ENCODE data around the gene FERMT1.
"Not testable (repeated sequence)": the region's sequence is repeated elsewhere in the genome, so short reads cannot be mapped to it uniquely, and the experiment has no call there.

The FERMT1 gene

DNA sequence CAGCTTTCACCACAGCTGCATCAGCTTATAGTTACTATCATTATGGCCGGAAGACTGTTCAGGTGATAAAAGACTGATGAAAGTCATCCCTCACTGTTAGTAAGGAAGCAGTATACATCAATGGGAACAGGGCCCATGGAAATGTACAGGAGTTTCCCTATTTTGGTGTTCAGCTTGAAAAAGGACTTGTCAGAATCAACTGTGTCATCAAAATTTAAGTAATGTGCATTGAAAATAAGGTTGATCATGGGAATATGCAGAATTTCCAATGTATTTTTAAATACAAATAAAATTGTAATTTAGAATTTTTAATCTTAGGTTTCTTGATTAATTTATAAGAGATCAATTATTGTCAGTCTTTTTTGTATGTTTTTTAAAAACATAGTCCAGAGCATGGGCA is 85.7 kb downstream of the FERMT1 start:
- H3K27me3 ChIP-seq (ENCODE audit: insufficient read depth, low read length, poor library complexity, severe bottlenecking), result no peaks in the 10 kb centered on the region
- peaks cover 81% of the 10 kb centered on the region for H3K36me3 ChIP-seq (ENCODE audit: insufficient read depth, low read length)
- no peaks in the 10 kb centered on the region for H4K20me1 ChIP-seq (ENCODE audit: insufficient read depth, low read length, poor library complexity, severe bottlenecking)
- no peaks in the 10 kb centered on the region for H3K9me2 ChIP-seq (replicated peaks; ENCODE audit: low read depth, low read length)
- no peak overlapping the region for H2AFZ ChIP-seq (ENCODE audit: low read length)
- TF ChIP-seq, protein P1, sequence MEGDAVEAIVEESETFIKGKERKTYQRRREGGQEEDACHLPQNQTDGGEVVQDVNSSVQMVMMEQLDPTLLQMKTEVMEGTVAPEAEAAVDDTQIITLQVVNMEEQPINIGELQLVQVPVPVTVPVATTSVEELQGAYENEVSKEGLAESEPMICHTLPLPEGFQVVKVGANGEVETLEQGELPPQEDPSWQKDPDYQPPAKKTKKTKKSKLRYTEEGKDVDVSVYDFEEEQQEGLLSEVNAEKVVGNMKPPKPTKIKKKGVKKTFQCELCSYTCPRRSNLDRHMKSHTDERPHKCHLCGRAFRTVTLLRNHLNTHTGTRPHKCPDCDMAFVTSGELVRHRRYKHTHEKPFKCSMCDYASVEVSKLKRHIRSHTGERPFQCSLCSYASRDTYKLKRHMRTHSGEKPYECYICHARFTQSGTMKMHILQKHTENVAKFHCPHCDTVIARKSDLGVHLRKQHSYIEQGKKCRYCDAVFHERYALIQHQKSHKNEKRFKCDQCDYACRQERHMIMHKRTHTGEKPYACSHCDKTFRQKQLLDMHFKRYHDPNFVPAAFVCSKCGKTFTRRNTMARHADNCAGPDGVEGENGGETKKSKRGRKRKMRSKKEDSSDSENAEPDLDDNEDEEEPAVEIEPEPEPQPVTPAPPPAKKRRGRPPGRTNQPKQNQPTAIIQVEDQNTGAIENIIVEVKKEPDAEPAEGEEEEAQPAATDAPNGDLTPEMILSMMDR (conservative IDR thresholded peaks at IDR 0.05; ENCODE audit: low read length), result no peak
- no peak for TF ChIP-seq EZH2phosphoT487 (IDR thresholded peaks at IDR 0.05; ENCODE audit: borderline replicate concordance)
- H3K4me2 ChIP-seq (ENCODE audit: low read depth, low read length, poor library complexity, severe bottlenecking), result no peak overlapping the region
- peaks cover 12% of the 10 kb centered on the region for H3K4me1 ChIP-seq (ENCODE audit: insufficient read depth, low read length, poor library complexity, severe bottlenecking)
- H3K9ac ChIP-seq (ENCODE audit: low read depth, low read length, poor library complexity, severe bottlenecking), result no peak overlapping the region
- H3K9me3 ChIP-seq (ENCODE audit: insufficient read depth, low read depth, low read length), result no peaks in the 10 kb centered on the region
- H3K79me2 ChIP-seq (ENCODE audit: insufficient read depth, low read length), result no peaks in the 10 kb centered on the region
- H3K4me3 ChIP-seq (ENCODE audit: low read length, poor library complexity, severe bottlenecking), result no peak overlapping the region
- no peaks in the 10 kb centered on the region for H3F3A ChIP-seq (ENCODE audit: low read depth)

DNA sequence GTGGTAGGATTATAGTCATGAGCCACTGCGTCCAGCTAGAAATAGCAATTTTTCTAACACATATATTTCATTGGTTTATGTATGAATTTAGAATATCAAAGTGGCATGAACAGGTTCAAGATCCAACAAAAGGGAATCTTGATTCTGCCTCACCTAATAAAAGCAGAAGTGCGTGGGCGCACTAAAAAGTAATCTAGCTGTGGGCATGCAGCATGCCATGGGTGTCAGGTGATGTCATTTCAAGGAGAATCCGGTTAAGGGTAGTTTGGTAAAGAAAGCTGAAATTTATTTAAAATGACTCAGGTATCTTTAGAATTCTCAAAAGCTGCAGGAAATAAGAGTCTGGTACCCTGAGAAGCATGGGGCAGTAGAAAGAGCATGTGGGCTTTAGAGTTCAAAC is 86.6 kb downstream of the FERMT1 start:
- H3K4me1 ChIP-seq (ENCODE audit: insufficient read depth, low read length, poor library complexity, severe bottlenecking), result peaks cover 12% of the 10 kb centered on the region
- no peak for TF ChIP-seq EZH2phosphoT487 (IDR thresholded peaks at IDR 0.05; ENCODE audit: borderline replicate concordance)
- TF ChIP-seq, protein P1 (conservative IDR thresholded peaks at IDR 0.05; ENCODE audit: low read length), result no peak
- no peaks in the 10 kb centered on the region for H3K9me3 ChIP-seq (ENCODE audit: insufficient read depth, low read depth, low read length)
- H2AFZ ChIP-seq (ENCODE audit: low read length), result no peak overlapping the region
- H3K4me3 ChIP-seq (ENCODE audit: low read length, poor library complexity, severe bottlenecking), result no peak overlapping the region
- H3K4me2 ChIP-seq (ENCODE audit: low read depth, low read length, poor library complexity, severe bottlenecking), result no peak overlapping the region
- no peaks in the 10 kb centered on the region for H3K9me2 ChIP-seq (replicated peaks; ENCODE audit: low read depth, low read length)
- H3K79me2 ChIP-seq (ENCODE audit: insufficient read depth, low read length), result no peaks in the 10 kb centered on the region
- no peaks in the 10 kb centered on the region for H3K27me3 ChIP-seq (ENCODE audit: insufficient read depth, low read length, poor library complexity, severe bottlenecking)
- H3K9ac ChIP-seq (ENCODE audit: low read depth, low read length, poor library complexity, severe bottlenecking), result no peak overlapping the region
- no peaks in the 10 kb centered on the region for H4K20me1 ChIP-seq (ENCODE audit: insufficient read depth, low read length, poor library complexity, severe bottlenecking)
- H3K36me3 ChIP-seq (ENCODE audit: insufficient read depth, low read length), result peaks cover 74% of the 10 kb centered on the region
- no peaks in the 10 kb centered on the region for H3F3A ChIP-seq (ENCODE audit: low read depth)

GRCh38 chr20:6034134-6034969 is 88.5 kb downstream of the FERMT1 start:
- Histone ChIP-seq H3K36me3 (ENCODE audit: insufficient read depth, low read length) (peaks cover 60% of the 10 kb centered on the region), H4K20me1 (ENCODE audit: insufficient read depth, low read length, poor library complexity, severe bottlenecking) (no peaks in the 10 kb centered on the region)

DNA sequence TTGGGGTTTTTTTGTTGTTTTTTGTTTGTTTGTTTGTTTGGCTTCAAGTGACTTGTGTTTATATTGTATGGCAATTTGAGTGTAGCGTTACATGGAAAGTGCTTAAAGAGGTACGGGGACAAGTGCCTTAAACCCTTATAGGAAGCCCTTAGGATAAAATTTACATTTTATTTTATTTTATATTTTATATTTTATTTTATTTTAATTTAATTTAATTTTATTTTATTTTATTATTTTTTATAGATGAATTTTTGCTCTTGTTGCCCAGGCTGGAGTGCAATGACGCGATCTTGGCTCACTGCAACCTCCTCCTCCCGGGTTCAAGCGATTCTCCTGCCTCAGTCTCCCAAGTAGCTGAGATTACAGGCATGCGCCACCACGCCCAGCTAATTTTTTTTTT is 89.9 kb downstream of the FERMT1 start:
- not testable (repeated sequence) for H2AFZ ChIP-seq (ENCODE audit: low read length); H4K20me1 ChIP-seq (ENCODE audit: insufficient read depth, low read length, poor library complexity, severe bottlenecking); H3K9ac ChIP-seq (ENCODE audit: low read depth, low read length, poor library complexity, severe bottlenecking); H3K27me3 ChIP-seq (ENCODE audit: insufficient read depth, low read length, poor library complexity, severe bottlenecking); H3F3A ChIP-seq (ENCODE audit: low read depth); H3K79me2 ChIP-seq (ENCODE audit: insufficient read depth, low read length); H3K4me2 ChIP-seq (ENCODE audit: low read depth, low read length, poor library complexity, severe bottlenecking); H3K9me2 ChIP-seq (replicated peaks; ENCODE audit: low read depth, low read length); H3K4me3 ChIP-seq (ENCODE audit: low read length, poor library complexity, severe bottlenecking); H3K9me3 ChIP-seq (ENCODE audit: insufficient read depth, low read depth, low read length)
- peaks cover 21% of the 10 kb centered on the region for H3K4me1 ChIP-seq (ENCODE audit: insufficient read depth, low read length, poor library complexity, severe bottlenecking)
- peaks cover 46% of the 10 kb centered on the region for H3K36me3 ChIP-seq (ENCODE audit: insufficient read depth, low read length)

More at GRCh38 chr20:6034134-6034969, 88.5 kb downstream of the FERMT1 start:
- Histone ChIP-seq H3K4me2 (ENCODE audit: low read depth, low read length, poor library complexity, severe bottlenecking) (peak overlapping the region; percentile 16), H3K79me2 (ENCODE audit: insufficient read depth, low read length) (no peaks in the 10 kb centered on the region; the same call in 1 of the 2 replicates), H3F3A (ENCODE audit: low read depth) (no peaks in the 10 kb centered on the region), H3K4me3 (ENCODE audit: low read length, poor library complexity, severe bottlenecking) (no peak overlapping the region), H3K9ac (ENCODE audit: low read depth, low read length, poor library complexity, severe bottlenecking) (no peak overlapping the region), H3K27me3 (ENCODE audit: insufficient read depth, low read length, poor library complexity, severe bottlenecking) (no peaks in the 10 kb centered on the region), H3K4me1 (ENCODE audit: insufficient read depth, low read length, poor library complexity, severe bottlenecking) (peaks cover 12% of the 10 kb centered on the region), H3K9me2 (replicated peaks; ENCODE audit: low read depth, low read length) (no peaks in the 10 kb centered on the region), H2AFZ (ENCODE audit: low read length) (no peak overlapping the region), H3K9me3 (ENCODE audit: insufficient read depth, low read depth, low read length) (no peaks in the 10 kb centered on the region)
- TF ChIP-seq EZH2phosphoT487 (IDR thresholded peaks at IDR 0.05; ENCODE audit: borderline replicate concordance), result no peak
- TF ChIP-seq, protein P1 (conservative IDR thresholded peaks at IDR 0.05; ENCODE audit: low read length), result no peak

All from Loucy (cell line).